ENCODE measurements around the gene CHST15. TPM values are rescaled to one million over a fixed set of nuclear protein-coding genes. Genes with fewer than 3 reads are reported as not detected.

Gene CHST15
- total RNA-seq, 1 experiment from 2014 or later, result 17.1 TPM

GRCh38 chr10:124119946-124120345 lies 26.5 kb upstream of the CHST15 start:
- no peaks in the 10 kb centered on the region for H3K27me3 ChIP-seq (ENCODE audit: low read length)
- H3K4me3 ChIP-seq (ENCODE audit: low read length), result no peak overlapping the region
- no peaks in the 10 kb centered on the region for H3F3A ChIP-seq (ENCODE audit: low read length, unreplicated experiment)
- no peak overlapping the region for H3K4me2 ChIP-seq (ENCODE audit: low read length)
- H2AFZ ChIP-seq (ENCODE audit: low read length), result no peak overlapping the region
- TF ChIP-seq EZH2 (IDR thresholded peaks at IDR 0.05; ENCODE audit: low read length, unreplicated experiment) (no peak), EZH2phosphoT487 (IDR thresholded peaks at IDR 0.05; ENCODE audit: borderline replicate concordance, low read length) (no peak)
- ChIA-PET POLR2A (ENCODE audit: unreplicated experiment) (no interaction called here), CTCF (no interaction called here)
- H3K36me3 ChIP-seq (ENCODE audit: low read depth, low read length), result no peaks in the 10 kb centered on the region
- DNase-seq, result no peak
- intact Hi-C loops (cut with micrococcal nuclease), result no loop called here
- H3K27ac ChIP-seq (ENCODE audit: low read length), result no peak overlapping the region
- no peak for ATAC-seq
- H3K9ac ChIP-seq (ENCODE audit: low read length), result no peak overlapping the region
- no peaks in the 10 kb centered on the region for H4K20me1 ChIP-seq (ENCODE audit: low read length)
- no peaks in the 10 kb centered on the region for H3K9me3 ChIP-seq (ENCODE audit: low read length)
- H3K4me1 ChIP-seq (ENCODE audit: insufficient read depth, low read length), result no peaks in the 10 kb centered on the region
- H3K9me2 ChIP-seq (replicated peaks; ENCODE audit: low read length), result no peaks in the 10 kb centered on the region
- no peaks in the 10 kb centered on the region for H3K79me2 ChIP-seq (ENCODE audit: low read length)
- BruUV-seq (replicated peaks), result no TSS peak

- ATAC-seq (no peak), DNase-seq (no peak)
- Histone ChIP-seq H3K4me1 (ENCODE audit: insufficient read depth, low read length) (no peaks in the 10 kb centered on the region), H3K27ac (ENCODE audit: low read length) (no peak overlapping the region), H3K4me2 (ENCODE audit: low read length) (no peak overlapping the region), H3K36me3 (ENCODE audit: low read depth, low read length) (no peaks in the 10 kb centered on the region), H2AFZ (ENCODE audit: low read length) (no peak overlapping the region), H3K4me3 (ENCODE audit: low read length) (no peak overlapping the region), H3F3A (ENCODE audit: low read length, unreplicated experiment) (no peaks in the 10 kb centered on the region), H3K79me2 (ENCODE audit: low read length) (no peaks in the 10 kb centered on the region), H3K27me3 (ENCODE audit: low read length) (no peaks in the 10 kb centered on the region), H3K9ac (ENCODE audit: low read length) (no peak overlapping the region), H3K9me2 (replicated peaks; ENCODE audit: low read length) (no peaks in the 10 kb centered on the region), H4K20me1 (ENCODE audit: low read length) (no peaks in the 10 kb centered on the region), H3K9me3 (ENCODE audit: low read length) (no peaks in the 10 kb centered on the region)
- BruUV-seq (replicated peaks), result no TSS peak
- POLR2A ChIA-PET (ENCODE audit: unreplicated experiment), result no interaction called here
- TF ChIP-seq EZH2 (IDR thresholded peaks at IDR 0.05; ENCODE audit: low read length, unreplicated experiment) (no peak), CTCF (conservative IDR thresholded peaks at IDR 0.05; ENCODE audit: low read depth, low read length) (no peak), EZH2phosphoT487 (IDR thresholded peaks at IDR 0.05; ENCODE audit: borderline replicate concordance, low read length) (no peak)
- CTCF ChIA-PET, result no interaction called here
- intact Hi-C loops (cut with micrococcal nuclease), result no loop called here
Measured at GRCh38 chr10:124119216-124119615, 25.8 kb upstream of the CHST15 start.

GRCh38 chr10:124117833-124118232 lies 24.4 kb upstream of the CHST15 start:
- H3K4me2 ChIP-seq (ENCODE audit: low read length), result no peak overlapping the region
- POLR2A ChIA-PET (ENCODE audit: unreplicated experiment), result no interaction called here
- TF ChIP-seq EZH2phosphoT487 (IDR thresholded peaks at IDR 0.05; ENCODE audit: borderline replicate concordance, low read length) (no peak), EZH2 (IDR thresholded peaks at IDR 0.05; ENCODE audit: low read length, unreplicated experiment) (no peak), CTCF (conservative IDR thresholded peaks at IDR 0.05; ENCODE audit: low read depth, low read length) (no peak)
- no peak overlapping the region for H2AFZ ChIP-seq (ENCODE audit: low read length)
- H3K4me1 ChIP-seq (ENCODE audit: insufficient read depth, low read length), result no peaks in the 10 kb centered on the region
- DNase-seq, result no peak
- no peak overlapping the region for H3K9ac ChIP-seq (ENCODE audit: low read length)
- no peaks in the 10 kb centered on the region for H3K9me2 ChIP-seq (replicated peaks; ENCODE audit: low read length)
- no peaks in the 10 kb centered on the region for H3K27me3 ChIP-seq (ENCODE audit: low read length)
- no peaks in the 10 kb centered on the region for H4K20me1 ChIP-seq (ENCODE audit: low read length)
- H3K36me3 ChIP-seq (ENCODE audit: low read depth, low read length), result no peaks in the 10 kb centered on the region
- H3K4me3 ChIP-seq (ENCODE audit: low read length), result no peak overlapping the region
- ATAC-seq, result no peak
- no peaks in the 10 kb centered on the region for H3F3A ChIP-seq (ENCODE audit: low read length, unreplicated experiment)
- intact Hi-C loops (cut with micrococcal nuclease), result no loop called here
- no TSS peak for BruUV-seq (replicated peaks)
- no peaks in the 10 kb centered on the region for H3K79me2 ChIP-seq (ENCODE audit: low read length)
- no peaks in the 10 kb centered on the region for H3K9me3 ChIP-seq (ENCODE audit: low read length)
- H3K27ac ChIP-seq (ENCODE audit: low read length), result no peak overlapping the region
- CTCF ChIA-PET, result no interaction called here

All from PC-3 (cell line).